K562 (cell line): Measurements from ENCODE around the gene ARHGEF25. TPM values are rescaled to one million over a fixed set of nuclear protein-coding genes. Genes with fewer than 3 reads are reported as not detected.

Experiments
- CREB5 ChIP-seq: fragments of 250-450 bp; sonication (Bioruptor Pico); IDR thresholded peaks from 2 replicates; pipeline ENCODE4 v1.5.0; 2020; ENCODE audit warnings: mild to moderate bottlenecking
- DIDO1 ChIP-seq: fragments of 450-650 bp; IDR thresholded peaks from 2 replicates; pipeline ENCODE4 v1.6.1; 2016; ENCODE audit warnings: low read depth, missing biosample characterization, missing genetic modification characterization
- FOXP1 ChIP-seq: sonication (generic); formaldehyde crosslinking; IDR thresholded peaks from 2 replicates; pipeline ENCODE4 v1.8.0; 2022; ENCODE audit warnings: mild to moderate bottlenecking, missing genetic modification reagents
- GABPB2 ChIP-seq: fragments of 250-450 bp; sonication (Bioruptor Pico); conservative IDR thresholded peaks from 2 replicates; pipeline ENCODE4 v1.5.1; 2021; ENCODE audit warnings: mild to moderate bottlenecking
- HMGN3 ChIP-seq: IDR thresholded peaks from 2 replicates; pipeline ENCODE4 v1.6.1; 2011; ENCODE audit warnings: borderline replicate concordance, low read depth, mild to moderate bottlenecking, mixed read lengths, low read length; ENCODE audit not compliant: insufficient read length; ENCODE audit errors: extremely low read depth
- KDM4B ChIP-seq, 2 experiments: fragments of 450-650 bp in 1 of 2; sonication (generic) in 1 of 2; IDR thresholded peaks; 2 replicates each; pipeline ENCODE4 v1.6.1; 2016 to 2017; ENCODE audit warnings: borderline replicate concordance in 2 of 2, antibody characterized with exemption in 1 of 2, low read depth in 1 of 2, mild to moderate bottlenecking in 1 of 2
- LCOR ChIP-seq: sonication (generic); formaldehyde crosslinking; IDR thresholded peaks from 2 replicates; pipeline ENCODE4 v1.8.0; 2022; ENCODE audit warnings: mild to moderate bottlenecking, missing genetic modification reagents
- MBD2 ChIP-seq: sonication (generic); IDR thresholded peaks from 2 replicates; pipeline ENCODE4 v1.6.1; 2016; ENCODE audit warnings: low read depth, borderline replicate concordance
- PHB2 ChIP-seq: fragments of 450-650 bp; IDR thresholded peaks from 2 replicates; pipeline ENCODE4 v1.6.1; 2017; ENCODE audit warnings: low read depth
- POLR2AphosphoS5 ChIP-seq: IDR thresholded peaks from 2 replicates; pipeline ENCODE4 v1.6.1; 2011; ENCODE audit warnings: mild to moderate bottlenecking, low read depth, low read length, moderate library complexity; ENCODE audit not compliant: control insufficient read depth, insufficient read depth
- REST ChIP-seq, 2 experiments: fragments of 450-650 bp; formaldehyde crosslinking in 1 of 2; IDR thresholded peaks; 2 replicates each; pipeline versions ENCODE4 v1.4.0 to v1.6.1; 2014 to 2020; ENCODE audit warnings: mild to moderate bottlenecking in 2 of 2, borderline replicate concordance in 1 of 2, low read depth in 1 of 2
- SP2 ChIP-seq: IDR thresholded peaks from 2 replicates; pipeline ENCODE4 v1.6.1; 2011; ENCODE audit warnings: mild to moderate bottlenecking, low read depth, low read length, moderate library complexity; ENCODE audit not compliant: poor library complexity, severe bottlenecking; ENCODE audit errors: extremely low read depth
- TAL1 ChIP-seq: fragments of 450-650 bp; IDR thresholded peaks from 2 replicates; pipeline ENCODE4 v1.6.1; 2016; ENCODE audit warnings: mild to moderate bottlenecking
- TCF3 ChIP-seq: sonication (generic); formaldehyde crosslinking; IDR thresholded peaks from 2 replicates; pipeline ENCODE4 v1.4.0; 2020; ENCODE audit warnings: mild to moderate bottlenecking, missing genetic modification reagents
- polyA plus RNA-seq, 8 experiments: library from polyadenylated mRNA; depleted of rRNA in 4 of 8; stranded (reverse) in 5 of 8; unstranded in 3 of 8; fragments of >200 nt; fragmentation: Nextera tagmentation in 2 of 8; fragmentation: Illumina TruSeq in 1 of 8; extraction: Ambion mirVana in 2 of 8; extraction: Trizol in 1 of 8; gene quantifications; 2 replicates each; pipeline versions ENCODE4 v1.2.1 to v1.2.3, GENCODE V29; 2011 to 2014; ENCODE audit warnings: inconsistent platforms in 1 of 8, missing spikeins in 1 of 8
- total RNA-seq, 7 experiments: library from RNA; depleted of rRNA in 6 of 7; stranded (reverse); fragments of >200 nt in 6 of 7; fragmentation: Illumina TruSeq in 2 of 7; extraction: Trizol in 2 of 7; gene quantifications; 2 replicates each; pipeline versions ENCODE4 v1.2.1 to v1.2.3, GENCODE V29; 2011 to 2021; ENCODE audit warnings: low replicate concordance in 1 of 7

Gene ARHGEF25
- total and polyA plus RNA-seq, 9 of the 15 experiments (the other 6 are each of a cell fraction or from before 2014, with no cell fraction given) = 0.13 to 17.3 (median 11.6) TPM

- TF ChIP-seq CREB5 = no peak
- peak; percentile 84 for TF ChIP-seq HMGN3
- 0 out of 2 replicates have a peak, but pooled peaks have one; percentile 44 for TF ChIP-seq FOXP1 (CRISPR knock-in tag)
- no peak for TF ChIP-seq DIDO1
- peak; percentile 65 for TF ChIP-seq POLR2AphosphoS5
- TF ChIP-seq MBD2 = peak; percentile 40; the same call in 1 of the 2 replicates
- TF ChIP-seq TCF3 (CRISPR knock-in tag) = peak; percentile 17; the same call in 1 of the 2 replicates
- TF ChIP-seq PHB2 = no peak
- peak; percentile 48; the same call in 1 of the 2 replicates for TF ChIP-seq LCOR (CRISPR knock-in tag)
- 0 out of 4 replicates have a peak, but pooled peaks of 1 of the 2 experiments have one; percentile 56 for TF ChIP-seq KDM4B (IDR thresholded peaks at IDR 0.05; ENCODE audit: borderline replicate concordance in 2 of 2, low read depth in 1 of 2)
- no peak for TF ChIP-seq GABPB2 (CRISPR knock-in tag)
- TF ChIP-seq TAL1 = no peak
- TF ChIP-seq SP2 = no peak
- peak; percentile 77 for TF ChIP-seq REST (IDR thresholded peaks at IDR 0.05; ENCODE audit: borderline replicate concordance)
- TF ChIP-seq REST (CRISPR knock-in tag; IDR thresholded peaks at IDR 0.05; ENCODE audit: low read depth) = peak; percentile 60; the same call in 1 of the 2 replicates
Measured at GRCh38 chr12:57590864-57591781, 20.1 kb upstream of the ARHGEF25 start, which contains the start of gene PIP4K2C (continued).
